Renal cortex interstitium (tissue), 15 donors: ENCODE results near the gene KRTCAP2. TPM values are rescaled to one million over a fixed set of nuclear protein-coding genes. Genes with fewer than 3 reads are reported as not detected.
"Not testable (repeated sequence)": the region's sequence is repeated elsewhere in the genome, so short reads cannot be mapped to it uniquely, and the experiment has no call there.

Experiments
- DNase-seq, 11 donors: peaks; one replicate each; pipeline ENCODE4 v3.0.0-alpha.2; 2013; ENCODE audit warnings: low read depth in 9 of 11, low spot score in 4 of 11; ENCODE audit errors: extremely low read depth in 1 of 11
- long read RNA-seq, 16 experiments: transcript quantifications; one replicate each; lab custom pipeline, GENCODE V29; 2026
- polyA plus RNA-seq, 3 donors: library from polyadenylated mRNA; unstranded; fragments of 120-200 nt; gene quantifications; one replicate each; pipeline ENCODE4 v1.2.1, GENCODE V29; 2013; ENCODE audit not compliant: insufficient read length in 3 of 3

KRTCAP2 gene
- polyA plus RNA-seq = 100 to 1,000 TPM; 142 to 152 (median 147) TPM
- long read RNA-seq, donor 1, transcript KRTCAP2-201 (5 exons, 552 nt) = major isoform, 77 of 145 reads
- long read RNA-seq, donor 1, transcript KRTCAP2-206 (4 exons, 785 nt) = minor isoform, 58 of 145 reads
- long read RNA-seq, donor 1, partial matches to known transcripts = 8 of 145 reads
- long read RNA-seq, donor 1, other reads (novel, unspliced or antisense) = 0 of 145 reads
- long read RNA-seq, donor 2, transcript KRTCAP2-201 (5 exons, 552 nt) = major isoform, 67 of 137 reads
- long read RNA-seq, donor 2, transcript KRTCAP2-206 (4 exons, 785 nt) = minor isoform, 61 of 137 reads
- long read RNA-seq, donor 2, partial matches to known transcripts = 7 of 137 reads
- long read RNA-seq, donor 2, other reads (novel, unspliced or antisense) = 0 of 137 reads
- long read RNA-seq, donor 3, transcript KRTCAP2-206 (4 exons, 785 nt) = minor isoform, 85 of 198 reads
- long read RNA-seq, donor 3, transcript KRTCAP2-201 (5 exons, 552 nt) = major isoform, 105 of 198 reads
- long read RNA-seq, donor 3, partial matches to known transcripts = 6 of 198 reads
- long read RNA-seq, donor 3, other reads (novel, unspliced or antisense) = 0 of 198 reads
- long read RNA-seq, donor 4, transcript KRTCAP2-201 (5 exons, 552 nt) = minor isoform, 65 of 142 reads
- long read RNA-seq, donor 4, transcript KRTCAP2-206 (4 exons, 785 nt) = major isoform, 67 of 142 reads
- long read RNA-seq, donor 4, partial matches to known transcripts = 7 of 142 reads
- long read RNA-seq, donor 4, other reads (novel, unspliced or antisense) = 0 of 142 reads
- long read RNA-seq, donor 5 = 0 reads
- long read RNA-seq, donor 6, transcript KRTCAP2-206 (4 exons, 785 nt) = minor isoform, 61 of 149 reads
- long read RNA-seq, donor 6, transcript KRTCAP2-201 (5 exons, 552 nt) = major isoform, 68 of 149 reads
- long read RNA-seq, donor 6, partial matches to known transcripts = 17 of 149 reads
- long read RNA-seq, donor 6, other reads (novel, unspliced or antisense) = 0 of 149 reads
- long read RNA-seq, donor 7, transcript KRTCAP2-201 (5 exons, 552 nt) = major isoform, 100 of 189 reads
- long read RNA-seq, donor 7, transcript KRTCAP2-206 (4 exons, 785 nt) = minor isoform, 86 of 189 reads
- long read RNA-seq, donor 7, partial matches to known transcripts = 0 of 189 reads
- long read RNA-seq, donor 7, other reads (novel, unspliced or antisense) = 0 of 189 reads
- long read RNA-seq, donor 8, transcript KRTCAP2-201 (5 exons, 552 nt) = major isoform, 150 of 308 reads
- long read RNA-seq, donor 8, transcript KRTCAP2-206 (4 exons, 785 nt) = minor isoform, 138 of 308 reads
- long read RNA-seq, donor 8, partial matches to known transcripts = 16 of 308 reads
- long read RNA-seq, donor 8, other reads (novel, unspliced or antisense) = 0 of 308 reads
- long read RNA-seq, donor 9, transcript KRTCAP2-201 (5 exons, 552 nt) = minor isoform, 50 of 115 reads
- long read RNA-seq, donor 9, transcript KRTCAP2-206 (4 exons, 785 nt) = major isoform, 65 of 115 reads
- long read RNA-seq, donor 9, partial matches to known transcripts = 0 of 115 reads
- long read RNA-seq, donor 9, other reads (novel, unspliced or antisense) = 0 of 115 reads
- long read RNA-seq, donor 10, transcript KRTCAP2-201 (5 exons, 552 nt) = major isoform, 90 of 177 reads
- long read RNA-seq, donor 10, transcript KRTCAP2-206 (4 exons, 785 nt) = minor isoform, 81 of 177 reads
- long read RNA-seq, donor 10, partial matches to known transcripts = 5 of 177 reads
- long read RNA-seq, donor 10, other reads (novel, unspliced or antisense) = 0 of 177 reads
- long read RNA-seq, donor 11, transcript KRTCAP2-201 (5 exons, 552 nt) = minor isoform, 60 of 123 reads
- long read RNA-seq, donor 11, transcript KRTCAP2-206 (4 exons, 785 nt) = major isoform, 63 of 123 reads
- long read RNA-seq, donor 11, partial matches to known transcripts = 0 of 123 reads
- long read RNA-seq, donor 11, other reads (novel, unspliced or antisense) = 0 of 123 reads
- long read RNA-seq, donor 12, transcript KRTCAP2-206 (4 exons, 785 nt) = major isoform, 37 of 69 reads
- long read RNA-seq, donor 12, transcript KRTCAP2-201 (5 exons, 552 nt) = minor isoform, 32 of 69 reads
- long read RNA-seq, donor 12, partial matches to known transcripts = 0 of 69 reads
- long read RNA-seq, donor 12, other reads (novel, unspliced or antisense) = 0 of 69 reads
- long read RNA-seq, donor 13, transcript KRTCAP2-201 (5 exons, 552 nt) = major isoform, 164 of 282 reads
- long read RNA-seq, donor 13, transcript KRTCAP2-206 (4 exons, 785 nt) = minor isoform, 82 of 282 reads
- long read RNA-seq, donor 13, partial matches to known transcripts = 33 of 282 reads
- long read RNA-seq, donor 13, other reads (novel, unspliced or antisense) = 0 of 282 reads
- long read RNA-seq, donor 14, transcript KRTCAP2-206 (4 exons, 785 nt) = minor isoform, 68 of 145 reads
- long read RNA-seq, donor 14, transcript KRTCAP2-201 (5 exons, 552 nt) = major isoform, 74 of 145 reads
- long read RNA-seq, donor 14, partial matches to known transcripts = 0 of 145 reads
- long read RNA-seq, donor 14, other reads (novel, unspliced or antisense) = 0 of 145 reads
- long read RNA-seq, donor 15, transcript KRTCAP2-206 (4 exons, 785 nt) = major isoform, 28 of 55 reads
- long read RNA-seq, donor 15, transcript KRTCAP2-201 (5 exons, 552 nt) = minor isoform, 27 of 55 reads
- long read RNA-seq, donor 15, partial matches to known transcripts = 0 of 55 reads
- long read RNA-seq, donor 15, other reads (novel, unspliced or antisense) = 0 of 55 reads
- long read RNA-seq, donor 16, transcript KRTCAP2-206 (4 exons, 785 nt) = major isoform, 185 of 348 reads
- long read RNA-seq, donor 16, transcript KRTCAP2-201 (5 exons, 552 nt) = minor isoform, 144 of 348 reads
- long read RNA-seq, donor 16, partial matches to known transcripts = 18 of 348 reads
- long read RNA-seq, donor 16, other reads (novel, unspliced or antisense) = 0 of 348 reads

GRCh38 chr1:155172732-155173477, at the start of gene KRTCAP2:
Gene KRTCAP2, minus strand, starts transcription at chr1:155173304. Its CDS starts 80 bp downstream, at chr1:155173224.
- peak; percentile 90 to 96 (median 92) for DNase-seq

- not testable (repeated sequence) for DNase-seq
Measured at GRCh38 chr1:155220211-155220965, 47.3 kb upstream of the KRTCAP2 start.

GRCh38 chr1:155219592-155220031, 46.5 kb upstream of the KRTCAP2 start:
- peak in 1 of 11 donors; percentile 84 for DNase-seq

- DNase-seq = peak in 2 of 11 donors; percentile 94 to 98
Measured at GRCh38 chr1:155218854-155219591, 45.9 kb upstream of the KRTCAP2 start.

GRCh38 chr1:155214702-155215101, 41.6 kb upstream of the KRTCAP2 start:
- not testable (repeated sequence) for DNase-seq

- not testable (repeated sequence) for DNase-seq
Measured at GRCh38 chr1:155212051-155212440, 38.9 kb upstream of the KRTCAP2 start.

GRCh38 chr1:155211381-155212050, 38.4 kb upstream of the KRTCAP2 start:
- DNase-seq = not testable (repeated sequence)

GRCh38 chr1:155210314-155211104, 37.4 kb upstream of the KRTCAP2 start:
- no peak for DNase-seq

GRCh38 chr1:155209312-155209721, 36.2 kb upstream of the KRTCAP2 start:
- DNase-seq = no peak

GRCh38 chr1:155208541-155209311, 35.6 kb upstream of the KRTCAP2 start, which contains the start of gene MTX1:
Gene MTX1, plus strand, starts transcription at chr1:155208695. Its CDS starts 110 bp downstream, at chr1:155208805.
- peak in 8 of 11 donors; percentile 81 to 89 (median 84) for DNase-seq

- DNase-seq = no peak
Measured at GRCh38 chr1:155207806-155208540, 34.9 kb upstream of the KRTCAP2 start, which contains the start of gene THBS3. Gene THBS3, minus strand, starts transcription at chr1:155207897. Its CDS starts 21 bp downstream, at chr1:155207876.
